ENCODE data around the gene MAN2B1. TPM values are rescaled to one million over a fixed set of nuclear protein-coding genes. Genes with fewer than 3 reads are reported as not detected.

Gene MAN2B1
- total and polyA plus RNA-seq, 2 of the 13 experiments (the other 11 are each of a cell fraction or from before 2014, with no cell fraction given), result 23.6 to 23.8 TPM

DNA sequence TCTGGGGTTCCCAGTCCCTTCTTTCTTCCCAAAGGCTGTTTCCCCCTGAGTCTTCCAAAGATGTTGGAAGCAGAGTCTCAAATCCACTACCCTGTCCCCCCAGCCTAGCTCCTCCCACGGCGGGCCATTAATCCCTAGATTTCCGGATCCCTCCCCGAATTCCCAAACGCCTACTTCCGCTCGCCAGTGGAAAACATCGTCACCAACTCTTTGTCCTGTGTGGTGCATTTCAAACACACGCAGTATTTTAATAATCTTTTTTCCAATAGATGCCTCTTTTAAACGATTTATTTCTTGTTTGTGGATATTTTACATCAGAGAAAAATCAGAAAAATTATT lies 55.2 kb downstream of the MAN2B1 start (continued):
- TF ChIP-seq, protein P1, sequence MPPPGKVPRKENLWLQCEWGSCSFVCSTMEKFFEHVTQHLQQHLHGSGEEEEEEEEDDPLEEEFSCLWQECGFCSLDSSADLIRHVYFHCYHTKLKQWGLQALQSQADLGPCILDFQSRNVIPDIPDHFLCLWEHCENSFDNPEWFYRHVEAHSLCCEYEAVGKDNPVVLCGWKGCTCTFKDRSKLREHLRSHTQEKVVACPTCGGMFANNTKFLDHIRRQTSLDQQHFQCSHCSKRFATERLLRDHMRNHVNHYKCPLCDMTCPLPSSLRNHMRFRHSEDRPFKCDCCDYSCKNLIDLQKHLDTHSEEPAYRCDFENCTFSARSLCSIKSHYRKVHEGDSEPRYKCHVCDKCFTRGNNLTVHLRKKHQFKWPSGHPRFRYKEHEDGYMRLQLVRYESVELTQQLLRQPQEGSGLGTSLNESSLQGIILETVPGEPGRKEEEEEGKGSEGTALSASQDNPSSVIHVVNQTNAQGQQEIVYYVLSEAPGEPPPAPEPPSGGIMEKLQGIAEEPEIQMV (CRISPR knock-in tag; IDR thresholded peaks at IDR 0.05; ENCODE audit: low read depth), result no peak
- TF ChIP-seq GATAD1 (CRISPR knock-in tag; IDR thresholded peaks at IDR 0.05) (peak; percentile 76), ZKSCAN5 (CRISPR knock-in tag; IDR thresholded peaks at IDR 0.05) (no peak), ETV5 (CRISPR knock-in tag; IDR thresholded peaks at IDR 0.05; ENCODE audit: borderline replicate concordance) (peak; percentile 77; the same call in 1 of the 2 replicates), ZFAT (CRISPR knock-in tag; conservative IDR thresholded peaks at IDR 0.05) (no peak), CCDC6 (CRISPR knock-in tag; IDR thresholded peaks at IDR 0.05) (no peak), ELF1 (CRISPR knock-in tag; IDR thresholded peaks at IDR 0.05) (peak; percentile 73), HDAC1 (CRISPR knock-in tag; IDR thresholded peaks at IDR 0.05) (peak; percentile 12; the same call in 1 of the 2 replicates), YEATS2 (CRISPR knock-in tag; IDR thresholded peaks at IDR 0.05; ENCODE audit: borderline replicate concordance) (0 out of 2 replicates have a peak, but pooled peaks have one; percentile 8), POLR2A (IDR thresholded peaks at IDR 0.05; ENCODE audit: insufficient read depth in 1 of 2, low read depth in 2 of 2, low read length in 2 of 2) (peak in 1 of 2 experiments; percentile 33; a peak in 1 of 4 replicates), ZNF841 (CRISPR knock-in tag; IDR thresholded peaks at IDR 0.05; ENCODE audit: borderline replicate concordance) (no peak), HOXA3 (CRISPR knock-in tag; IDR thresholded peaks at IDR 0.05) (no peak; the same call in 1 of the 2 replicates)
- TF ChIP-seq, protein P2, sequence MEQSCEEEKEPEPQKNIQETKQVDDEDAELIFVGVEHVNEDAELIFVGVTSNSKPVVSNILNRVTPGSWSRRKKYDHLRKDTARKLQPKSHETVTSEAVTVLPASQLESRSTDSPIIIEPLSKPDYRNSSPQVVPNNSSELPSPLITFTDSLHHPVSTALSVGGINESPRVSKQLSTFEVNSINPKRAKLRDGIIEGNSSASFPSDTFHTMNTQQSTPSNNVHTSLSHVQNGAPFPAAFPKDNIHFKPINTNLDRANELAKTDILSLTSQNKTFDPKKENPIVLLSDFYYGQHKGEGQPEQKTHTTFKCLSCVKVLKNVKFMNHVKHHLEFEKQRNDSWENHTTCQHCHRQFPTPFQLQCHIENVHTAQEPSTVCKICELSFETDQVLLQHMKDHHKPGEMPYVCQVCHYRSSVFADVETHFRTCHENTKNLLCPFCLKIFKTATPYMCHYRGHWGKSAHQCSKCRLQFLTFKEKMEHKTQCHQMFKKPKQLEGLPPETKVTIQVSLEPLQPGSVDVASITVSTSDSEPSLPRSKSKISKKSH (CRISPR knock-in tag; IDR thresholded peaks at IDR 0.05; ENCODE audit: borderline replicate concordance), result no peak
- TF ChIP-seq, protein P3, sequence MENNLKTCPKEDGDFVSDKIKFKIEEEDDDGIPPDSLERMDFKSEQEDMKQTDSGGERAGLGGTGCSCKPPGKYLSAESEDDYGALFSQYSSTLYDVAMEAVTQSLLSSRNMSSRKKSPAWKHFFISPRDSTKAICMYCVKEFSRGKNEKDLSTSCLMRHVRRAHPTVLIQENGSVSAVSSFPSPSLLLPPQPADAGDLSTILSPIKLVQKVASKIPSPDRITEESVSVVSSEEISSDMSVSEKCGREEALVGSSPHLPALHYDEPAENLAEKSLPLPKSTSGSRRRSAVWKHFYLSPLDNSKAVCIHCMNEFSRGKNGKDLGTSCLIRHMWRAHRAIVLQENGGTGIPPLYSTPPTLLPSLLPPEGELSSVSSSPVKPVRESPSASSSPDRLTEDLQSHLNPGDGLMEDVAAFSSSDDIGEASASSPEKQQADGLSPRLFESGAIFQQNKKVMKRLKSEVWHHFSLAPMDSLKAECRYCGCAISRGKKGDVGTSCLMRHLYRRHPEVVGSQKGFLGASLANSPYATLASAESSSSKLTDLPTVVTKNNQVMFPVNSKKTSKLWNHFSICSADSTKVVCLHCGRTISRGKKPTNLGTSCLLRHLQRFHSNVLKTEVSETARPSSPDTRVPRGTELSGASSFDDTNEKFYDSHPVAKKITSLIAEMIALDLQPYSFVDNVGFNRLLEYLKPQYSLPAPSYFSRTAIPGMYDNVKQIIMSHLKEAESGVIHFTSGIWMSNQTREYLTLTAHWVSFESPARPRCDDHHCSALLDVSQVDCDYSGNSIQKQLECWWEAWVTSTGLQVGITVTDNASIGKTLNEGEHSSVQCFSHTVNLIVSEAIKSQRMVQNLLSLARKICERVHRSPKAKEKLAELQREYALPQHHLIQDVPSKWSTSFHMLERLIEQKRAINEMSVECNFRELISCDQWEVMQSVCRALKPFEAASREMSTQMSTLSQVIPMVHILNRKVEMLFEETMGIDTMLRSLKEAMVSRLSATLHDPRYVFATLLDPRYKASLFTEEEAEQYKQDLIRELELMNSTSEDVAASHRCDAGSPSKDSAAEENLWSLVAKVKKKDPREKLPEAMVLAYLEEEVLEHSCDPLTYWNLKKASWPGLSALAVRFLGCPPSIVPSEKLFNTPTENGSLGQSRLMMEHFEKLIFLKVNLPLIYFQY (CRISPR knock-in tag; IDR thresholded peaks at IDR 0.05; ENCODE audit: borderline replicate concordance), result 0 out of 2 replicates have a peak, but pooled peaks have one; percentile 50
- TF ChIP-seq, protein P4, sequence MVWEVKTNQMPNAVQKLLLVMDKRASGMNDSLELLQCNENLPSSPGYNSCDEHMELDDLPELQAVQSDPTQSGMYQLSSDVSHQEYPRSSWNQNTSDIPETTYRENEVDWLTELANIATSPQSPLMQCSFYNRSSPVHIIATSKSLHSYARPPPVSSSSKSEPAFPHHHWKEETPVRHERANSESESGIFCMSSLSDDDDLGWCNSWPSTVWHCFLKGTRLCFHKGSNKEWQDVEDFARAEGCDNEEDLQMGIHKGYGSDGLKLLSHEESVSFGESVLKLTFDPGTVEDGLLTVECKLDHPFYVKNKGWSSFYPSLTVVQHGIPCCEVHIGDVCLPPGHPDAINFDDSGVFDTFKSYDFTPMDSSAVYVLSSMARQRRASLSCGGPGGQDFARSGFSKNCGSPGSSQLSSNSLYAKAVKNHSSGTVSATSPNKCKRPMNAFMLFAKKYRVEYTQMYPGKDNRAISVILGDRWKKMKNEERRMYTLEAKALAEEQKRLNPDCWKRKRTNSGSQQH (CRISPR knock-in tag; IDR thresholded peaks at IDR 0.05; ENCODE audit: low read depth), result 0 out of 2 replicates have a peak, but pooled peaks have one; percentile 4
- TF ChIP-seq, protein P5, sequence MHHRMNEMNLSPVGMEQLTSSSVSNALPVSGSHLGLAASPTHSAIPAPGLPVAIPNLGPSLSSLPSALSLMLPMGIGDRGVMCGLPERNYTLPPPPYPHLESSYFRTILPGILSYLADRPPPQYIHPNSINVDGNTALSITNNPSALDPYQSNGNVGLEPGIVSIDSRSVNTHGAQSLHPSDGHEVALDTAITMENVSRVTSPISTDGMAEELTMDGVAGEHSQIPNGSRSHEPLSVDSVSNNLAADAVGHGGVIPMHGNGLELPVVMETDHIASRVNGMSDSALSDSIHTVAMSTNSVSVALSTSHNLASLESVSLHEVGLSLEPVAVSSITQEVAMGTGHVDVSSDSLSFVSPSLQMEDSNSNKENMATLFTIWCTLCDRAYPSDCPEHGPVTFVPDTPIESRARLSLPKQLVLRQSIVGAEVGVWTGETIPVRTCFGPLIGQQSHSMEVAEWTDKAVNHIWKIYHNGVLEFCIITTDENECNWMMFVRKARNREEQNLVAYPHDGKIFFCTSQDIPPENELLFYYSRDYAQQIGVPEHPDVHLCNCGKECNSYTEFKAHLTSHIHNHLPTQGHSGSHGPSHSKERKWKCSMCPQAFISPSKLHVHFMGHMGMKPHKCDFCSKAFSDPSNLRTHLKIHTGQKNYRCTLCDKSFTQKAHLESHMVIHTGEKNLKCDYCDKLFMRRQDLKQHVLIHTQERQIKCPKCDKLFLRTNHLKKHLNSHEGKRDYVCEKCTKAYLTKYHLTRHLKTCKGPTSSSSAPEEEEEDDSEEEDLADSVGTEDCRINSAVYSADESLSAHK (CRISPR knock-in tag; IDR thresholded peaks at IDR 0.05; ENCODE audit: borderline replicate concordance), result no peak
- TF ChIP-seq, protein P6, sequence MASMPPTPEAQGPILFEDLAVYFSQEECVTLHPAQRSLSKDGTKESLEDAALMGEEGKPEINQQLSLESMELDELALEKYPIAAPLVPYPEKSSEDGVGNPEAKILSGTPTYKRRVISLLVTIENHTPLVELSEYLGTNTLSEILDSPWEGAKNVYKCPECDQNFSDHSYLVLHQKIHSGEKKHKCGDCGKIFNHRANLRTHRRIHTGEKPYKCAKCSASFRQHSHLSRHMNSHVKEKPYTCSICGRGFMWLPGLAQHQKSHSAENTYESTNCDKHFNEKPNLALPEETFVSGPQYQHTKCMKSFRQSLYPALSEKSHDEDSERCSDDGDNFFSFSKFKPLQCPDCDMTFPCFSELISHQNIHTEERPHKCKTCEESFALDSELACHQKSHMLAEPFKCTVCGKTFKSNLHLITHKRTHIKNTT (CRISPR knock-in tag; IDR thresholded peaks at IDR 0.05), result no peak

Measured in HepG2 (cell line).